Measurements from ENCODE around the gene IFNLR1. TPM values are rescaled to one million over a fixed set of nuclear protein-coding genes. Genes with fewer than 3 reads are reported as not detected.

IFNLR1 gene
- total RNA-seq, 2 experiments from 2014 or later = 4.3 to 4.6 TPM

GRCh38 chr1:24140741-24141181 is 46.3 kb downstream of the IFNLR1 start:
- no peaks in the 10 kb centered on the region for H3K36me3 Mint-ChIP-seq (ENCODE audit: low read depth)
- CTCF ChIA-PET = no interaction called here
- no peaks in the 10 kb centered on the region for H3K4me1 Mint-ChIP-seq (ENCODE audit: low read depth)
- H3K4me3 Mint-ChIP-seq = no peak overlapping the region
- no peaks in the 10 kb centered on the region for H3K27me3 Mint-ChIP-seq (ENCODE audit: low read depth)
- intact Hi-C loops (cut with micrococcal nuclease) = no loop called here
- DNase-seq = no peak
- no peaks in the 10 kb centered on the region for H3K9me3 Mint-ChIP-seq
- H3K27ac Mint-ChIP-seq = no peak overlapping the region

- H3K9me3 Mint-ChIP-seq = no peaks in the 10 kb centered on the region
- H3K27ac Mint-ChIP-seq = no peak overlapping the region
Measured at GRCh38 chr1:24139841-24140425, 47.2 kb downstream of the IFNLR1 start.

GRCh38 chr1:24139222-24139489 is 47.9 kb downstream of the IFNLR1 start:
- H3K27me3 Mint-ChIP-seq (ENCODE audit: low read depth) = no peaks in the 10 kb centered on the region
- CTCF ChIA-PET = interaction anchor here (1.0 to 3.3 kb wide), 2 partner anchors 11 to 62 kb away, joined by 3 to 9 read pairs; no protein-coding TSS in a partner anchor

More at GRCh38 chr1:24139841-24140425, 47.2 kb downstream of the IFNLR1 start:
- no peak for DNase-seq
- H3K4me3 Mint-ChIP-seq = no peak overlapping the region
- intact Hi-C loops (cut with micrococcal nuclease) = no loop called here
- no peaks in the 10 kb centered on the region for H3K27me3 Mint-ChIP-seq (ENCODE audit: low read depth)
- H3K4me1 Mint-ChIP-seq (ENCODE audit: low read depth) = no peaks in the 10 kb centered on the region
- H3K36me3 Mint-ChIP-seq (ENCODE audit: low read depth) = no peaks in the 10 kb centered on the region
- CTCF ChIA-PET = interaction anchor here (1.0 to 3.3 kb wide), 2 partner anchors 10 to 61 kb away, joined by 3 to 9 read pairs; no protein-coding TSS in a partner anchor

DNA sequence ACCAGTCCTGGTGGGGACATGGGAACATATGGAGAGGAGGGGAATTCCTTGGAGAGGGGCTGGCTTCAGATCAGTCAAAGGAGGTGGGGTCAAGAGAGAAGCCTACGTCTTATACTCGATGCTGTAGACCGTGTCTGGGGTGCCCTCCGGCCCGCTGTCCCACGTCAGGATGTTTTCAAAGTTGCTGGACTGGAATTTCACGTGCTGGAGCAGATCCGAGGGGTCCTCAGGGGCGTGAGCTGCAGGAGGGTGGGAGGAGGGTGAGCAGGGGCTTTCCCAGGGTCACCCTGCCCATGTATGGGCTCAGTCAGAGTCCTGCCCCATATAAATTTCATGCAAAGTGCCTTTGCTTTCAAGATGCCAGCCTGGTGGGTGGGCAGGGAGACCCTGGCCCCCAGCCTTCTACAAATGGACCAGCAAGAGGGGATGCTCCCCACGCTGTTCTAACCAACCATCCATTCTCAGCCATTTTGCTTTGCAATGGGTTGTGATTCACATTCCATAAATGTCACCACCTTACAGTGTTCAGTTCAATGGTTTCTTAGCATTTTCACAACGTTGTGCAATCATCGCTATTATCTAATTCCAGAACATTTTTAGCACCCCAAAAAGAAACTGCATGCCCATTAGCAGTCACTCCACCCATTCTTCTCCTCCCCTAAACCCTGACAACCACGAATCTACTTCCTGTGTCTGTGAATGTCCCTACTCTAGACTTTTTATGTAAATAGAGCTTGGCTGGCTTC is 48.4 kb downstream of the IFNLR1 start:
- Mint-ChIP-seq H3K27me3 (ENCODE audit: low read depth) (no peaks in the 10 kb centered on the region), H3K9me3 (no peaks in the 10 kb centered on the region), H3K4me1 (ENCODE audit: low read depth) (no peaks in the 10 kb centered on the region), H3K27ac (no peak overlapping the region), H3K36me3 (ENCODE audit: low read depth) (no peaks in the 10 kb centered on the region), H3K4me3 (no peak overlapping the region)
- intact Hi-C loops (cut with micrococcal nuclease) = no loop called here
- CTCF ChIA-PET = interaction anchor here (1.0 to 3.3 kb wide), 2 partner anchors 12 to 63 kb away, joined by 3 to 9 read pairs; no protein-coding TSS in a partner anchor
- no peak for DNase-seq

More at GRCh38 chr1:24139222-24139489, 47.9 kb downstream of the IFNLR1 start:
- H3K27ac Mint-ChIP-seq = no peak overlapping the region
- H3K36me3 Mint-ChIP-seq (ENCODE audit: low read depth) = no peaks in the 10 kb centered on the region
- H3K9me3 Mint-ChIP-seq = no peaks in the 10 kb centered on the region
- no peak overlapping the region for H3K4me3 Mint-ChIP-seq
- DNase-seq = no peak
- intact Hi-C loops (cut with micrococcal nuclease) = no loop called here
- H3K4me1 Mint-ChIP-seq (ENCODE audit: low read depth) = no peaks in the 10 kb centered on the region

DNA sequence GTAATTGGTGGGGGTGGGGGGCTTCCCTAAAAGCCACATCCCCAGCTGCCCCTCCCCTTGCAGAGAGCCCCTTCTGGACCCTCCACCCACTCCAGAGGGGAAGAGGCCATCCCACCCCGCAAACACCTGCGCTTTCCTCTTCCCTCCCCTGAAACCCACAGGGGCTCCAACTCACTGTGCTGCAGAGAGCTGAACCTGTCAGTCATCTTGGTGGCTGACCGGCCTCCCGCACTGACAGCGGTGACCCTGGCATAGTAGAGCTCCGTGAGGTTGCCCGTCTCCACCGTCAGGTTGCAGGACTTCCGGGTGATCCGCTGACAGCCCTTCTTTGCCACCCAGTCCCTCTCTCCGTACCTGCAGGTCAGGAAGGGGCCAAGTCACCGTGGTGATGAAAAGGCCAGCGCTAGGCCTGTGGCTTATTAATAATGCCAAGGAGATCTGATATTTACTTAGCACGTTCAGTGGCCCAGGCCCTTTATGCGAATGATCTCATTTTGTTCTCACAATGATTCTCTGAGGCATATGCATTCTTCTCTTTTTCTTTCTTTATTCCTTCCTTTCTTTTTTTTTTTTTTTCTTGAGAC is 50.0 kb downstream of the IFNLR1 start:
- no peaks in the 10 kb centered on the region for H3K36me3 Mint-ChIP-seq (ENCODE audit: low read depth)
- no peaks in the 10 kb centered on the region for H3K27me3 Mint-ChIP-seq (ENCODE audit: low read depth)
- no peak overlapping the region for H3K4me3 Mint-ChIP-seq
- no peak for DNase-seq
- CTCF ChIA-PET = interaction anchor here (0.6 to 3.3 kb wide), 2 partner anchors 13 to 62 kb away, joined by 5 to 9 read pairs; no protein-coding TSS in a partner anchor
- H3K9me3 Mint-ChIP-seq = no peaks in the 10 kb centered on the region
- intact Hi-C loops (cut with micrococcal nuclease) = no loop called here
- no peak overlapping the region for H3K27ac Mint-ChIP-seq
- no peaks in the 10 kb centered on the region for H3K4me1 Mint-ChIP-seq (ENCODE audit: low read depth)

GRCh38 chr1:24134376-24134775 is 52.7 kb downstream of the IFNLR1 start:
- H3K9me3 Mint-ChIP-seq = peaks cover 2% of the 10 kb centered on the region
- no peaks in the 10 kb centered on the region for H3K4me1 Mint-ChIP-seq (ENCODE audit: low read depth)
- DNase-seq = no peak
- CTCF ChIA-PET = no interaction called here
- H3K27ac Mint-ChIP-seq = no peak overlapping the region
- intact Hi-C loops (cut with micrococcal nuclease) = no loop called here
- H3K4me3 Mint-ChIP-seq = no peak overlapping the region
- H3K36me3 Mint-ChIP-seq (ENCODE audit: low read depth) = no peaks in the 10 kb centered on the region
- no peaks in the 10 kb centered on the region for H3K27me3 Mint-ChIP-seq (ENCODE audit: low read depth)

- no peaks in the 10 kb centered on the region for H3K36me3 Mint-ChIP-seq (ENCODE audit: low read depth)
- no peak overlapping the region for H3K4me3 Mint-ChIP-seq
- intact Hi-C loops (cut with micrococcal nuclease) = no loop called here
- no peaks in the 10 kb centered on the region for H3K27me3 Mint-ChIP-seq (ENCODE audit: low read depth)
- no peak for DNase-seq
- CTCF ChIA-PET = interaction anchor here (0.6 kb wide), 1 partner anchor 305 kb away, joined by 3 read pairs; no protein-coding TSS in a partner anchor
- no peaks in the 10 kb centered on the region for H3K4me1 Mint-ChIP-seq (ENCODE audit: low read depth)
- H3K9me3 Mint-ChIP-seq = peaks cover 2% of the 10 kb centered on the region
- no peak overlapping the region for H3K27ac Mint-ChIP-seq
Measured at GRCh38 chr1:24133819-24134218, 53.3 kb downstream of the IFNLR1 start.

DNA sequence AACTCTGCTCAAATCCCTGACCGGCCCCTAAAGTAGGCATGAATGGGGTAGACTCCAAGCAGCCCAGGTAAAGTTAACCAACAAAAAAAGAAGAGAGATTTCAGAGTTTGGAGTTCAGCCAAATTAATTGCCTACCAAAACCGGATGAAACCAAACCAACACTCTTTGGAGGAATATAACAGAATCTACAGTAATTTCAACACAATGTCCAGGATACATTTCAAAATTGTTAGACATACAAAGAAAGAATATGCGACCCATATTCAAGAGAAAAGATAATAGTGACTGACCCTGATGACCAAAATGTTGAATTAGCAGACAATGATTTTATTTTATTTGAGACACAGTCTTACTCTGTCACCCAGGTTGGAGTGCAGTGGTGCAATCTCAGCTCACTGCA is 56.7 kb downstream of the IFNLR1 start:
- CTCF ChIA-PET = no interaction called here
- intact Hi-C loops (cut with micrococcal nuclease) = no loop called here
- H3K4me3 Mint-ChIP-seq = no peak overlapping the region
- no peaks in the 10 kb centered on the region for H3K36me3 Mint-ChIP-seq (ENCODE audit: low read depth)
- no peaks in the 10 kb centered on the region for H3K27me3 Mint-ChIP-seq (ENCODE audit: low read depth)
- peaks cover 2% of the 10 kb centered on the region for H3K9me3 Mint-ChIP-seq
- no peak overlapping the region for H3K27ac Mint-ChIP-seq
- H3K4me1 Mint-ChIP-seq (ENCODE audit: low read depth) = no peaks in the 10 kb centered on the region
- no peak for DNase-seq

DNA sequence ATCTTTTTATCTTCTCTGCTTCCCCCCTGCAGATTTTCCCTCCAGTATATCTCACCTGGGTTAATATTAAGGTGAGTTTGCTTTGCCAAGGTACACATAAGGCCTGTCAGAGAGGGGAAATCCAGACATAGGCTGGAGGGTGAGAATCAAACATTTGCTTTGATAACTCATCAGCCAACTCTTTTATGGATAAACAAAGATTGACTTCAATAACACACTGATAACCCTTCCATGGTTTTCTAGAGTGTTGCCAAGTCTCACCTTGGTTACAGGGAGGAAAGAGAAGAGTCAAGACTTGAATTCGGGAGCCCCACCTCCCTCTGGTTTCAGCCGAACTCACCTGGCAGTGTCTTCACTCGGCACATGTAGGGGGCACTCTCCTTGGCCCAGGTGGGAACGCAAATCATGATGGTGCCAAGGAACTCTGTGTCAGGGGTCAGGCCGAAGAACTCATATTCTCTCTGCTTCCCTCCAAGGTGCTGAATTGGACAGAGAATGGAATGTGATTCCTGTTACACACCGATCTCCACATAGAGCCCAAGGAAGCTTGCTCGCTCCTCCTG is 59.2 kb downstream of the IFNLR1 start:
- no peak overlapping the region for H3K27ac Mint-ChIP-seq
- no peaks in the 10 kb centered on the region for H3K4me1 Mint-ChIP-seq (ENCODE audit: low read depth)
- CTCF ChIA-PET = no interaction called here
- intact Hi-C loops (cut with micrococcal nuclease) = no loop called here
- no peaks in the 10 kb centered on the region for H3K27me3 Mint-ChIP-seq (ENCODE audit: low read depth)
- no peak overlapping the region for H3K4me3 Mint-ChIP-seq
- H3K36me3 Mint-ChIP-seq (ENCODE audit: low read depth) = no peaks in the 10 kb centered on the region
- DNase-seq = no peak
- peaks cover 2% of the 10 kb centered on the region for H3K9me3 Mint-ChIP-seq

DNA sequence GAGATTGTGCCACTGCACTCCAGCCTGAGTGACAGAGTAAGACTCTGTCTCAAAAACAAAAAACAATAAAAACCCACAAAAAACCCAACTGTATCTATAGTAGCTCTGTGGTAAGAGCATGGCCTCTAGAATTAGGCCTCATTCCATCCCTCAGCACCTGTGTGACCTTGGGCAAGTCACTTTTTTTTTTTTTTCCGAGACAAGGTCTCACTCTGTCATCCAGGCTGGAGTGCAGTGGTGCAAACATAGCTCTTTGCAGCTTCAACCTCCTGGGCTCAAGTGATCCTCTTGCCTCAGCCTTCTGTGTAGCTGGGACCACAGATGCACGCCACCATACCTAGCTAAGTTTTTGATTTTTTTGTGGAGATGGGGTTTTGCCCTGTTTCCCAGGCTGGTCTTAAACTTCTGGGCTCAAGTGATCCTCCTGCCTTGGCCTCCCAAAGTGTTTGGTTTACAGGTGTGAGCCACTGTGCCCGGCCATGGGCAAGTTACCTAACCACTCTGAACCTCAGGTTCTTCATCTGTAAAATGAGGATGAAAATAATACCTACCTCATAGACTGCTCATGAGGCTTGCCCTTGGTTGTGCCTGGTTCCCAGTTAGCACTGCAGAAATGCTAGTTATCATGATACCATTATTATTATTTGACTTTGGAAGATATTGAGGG is 59.8 kb downstream of the IFNLR1 start:
- Mint-ChIP-seq H3K27me3 (ENCODE audit: low read depth) (no peaks in the 10 kb centered on the region), H3K36me3 (ENCODE audit: low read depth) (no peaks in the 10 kb centered on the region), H3K27ac (no peak overlapping the region), H3K9me3 (peaks cover 2% of the 10 kb centered on the region), H3K4me1 (ENCODE audit: low read depth) (no peaks in the 10 kb centered on the region), H3K4me3 (no peak overlapping the region)
- intact Hi-C loops (cut with micrococcal nuclease) = no loop called here
- CTCF ChIA-PET = interaction anchor here (0.5 to 0.6 kb wide), 2 partner anchors 203 to 480 kb away, joined by 3 read pairs; no protein-coding TSS in a partner anchor
- no peak for DNase-seq

DNA sequence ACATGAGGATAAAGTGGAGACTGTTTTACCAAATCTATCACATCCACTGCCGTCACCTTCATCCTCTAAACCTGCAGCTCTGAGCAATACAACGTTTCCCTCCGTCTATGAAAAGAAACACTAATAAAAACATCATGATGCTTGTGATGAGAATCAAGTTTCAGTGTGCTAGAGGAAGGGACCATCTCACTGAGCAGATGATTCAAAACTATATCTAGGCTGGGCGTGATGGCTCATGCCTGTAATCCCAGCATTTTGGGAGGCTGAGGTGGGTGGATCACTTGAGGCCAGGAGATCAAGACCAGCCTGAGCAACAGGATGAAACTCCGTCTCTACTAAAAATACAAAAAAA is 60.4 kb downstream of the IFNLR1 start:
- Mint-ChIP-seq H3K4me1 (ENCODE audit: low read depth) (no peaks in the 10 kb centered on the region), H3K36me3 (ENCODE audit: low read depth) (no peaks in the 10 kb centered on the region), H3K27me3 (ENCODE audit: low read depth) (no peaks in the 10 kb centered on the region), H3K9me3 (peaks cover 2% of the 10 kb centered on the region), H3K4me3 (no peak overlapping the region), H3K27ac (no peak overlapping the region)
- no peak for DNase-seq
- intact Hi-C loops (cut with micrococcal nuclease) = no loop called here
- CTCF ChIA-PET = interaction anchor here (0.5 to 1.1 kb wide), 2 partner anchors 23 to 203 kb away, joined by 3 read pairs; no protein-coding TSS in a partner anchor

GRCh38 chr1:24126018-24126671 is 60.9 kb downstream of the IFNLR1 start:
- no peaks in the 10 kb centered on the region for H3K4me1 Mint-ChIP-seq (ENCODE audit: low read depth)
- no peak overlapping the region for H3K27ac Mint-ChIP-seq
- CTCF ChIA-PET = interaction anchor here (1.1 to 1.2 kb wide), 2 partner anchors 24 to 55 kb away, joined by 3 to 5 read pairs; no protein-coding TSS in a partner anchor
- peaks cover 2% of the 10 kb centered on the region for H3K9me3 Mint-ChIP-seq
- H3K27me3 Mint-ChIP-seq (ENCODE audit: low read depth) = no peaks in the 10 kb centered on the region
- DNase-seq = no peak
- intact Hi-C loops (cut with micrococcal nuclease) = no loop called here
- H3K36me3 Mint-ChIP-seq (ENCODE audit: low read depth) = no peaks in the 10 kb centered on the region
- H3K4me3 Mint-ChIP-seq = no peak overlapping the region

All from activated naive CD4-positive, alpha-beta T cell treated with anti-CD3 and anti-CD28 coated beads for 36 hours (primary cell).